HG02588 (cell line): ENCODE data around the gene LUM.
"Not testable (repeated sequence)": the region's sequence is repeated elsewhere in the genome, so short reads cannot be mapped to it uniquely, and the experiment has no call there.

Experiments
- ATAC-seq: cut with Tn5 transposase; IDR thresholded peaks from one replicate; pipeline ENCODE4 v1.9.1; 2021; ENCODE audit warnings: mild to moderate bottlenecking, moderate library complexity; ENCODE audit not compliant: unreplicated experiment

LUM gene

DNA sequence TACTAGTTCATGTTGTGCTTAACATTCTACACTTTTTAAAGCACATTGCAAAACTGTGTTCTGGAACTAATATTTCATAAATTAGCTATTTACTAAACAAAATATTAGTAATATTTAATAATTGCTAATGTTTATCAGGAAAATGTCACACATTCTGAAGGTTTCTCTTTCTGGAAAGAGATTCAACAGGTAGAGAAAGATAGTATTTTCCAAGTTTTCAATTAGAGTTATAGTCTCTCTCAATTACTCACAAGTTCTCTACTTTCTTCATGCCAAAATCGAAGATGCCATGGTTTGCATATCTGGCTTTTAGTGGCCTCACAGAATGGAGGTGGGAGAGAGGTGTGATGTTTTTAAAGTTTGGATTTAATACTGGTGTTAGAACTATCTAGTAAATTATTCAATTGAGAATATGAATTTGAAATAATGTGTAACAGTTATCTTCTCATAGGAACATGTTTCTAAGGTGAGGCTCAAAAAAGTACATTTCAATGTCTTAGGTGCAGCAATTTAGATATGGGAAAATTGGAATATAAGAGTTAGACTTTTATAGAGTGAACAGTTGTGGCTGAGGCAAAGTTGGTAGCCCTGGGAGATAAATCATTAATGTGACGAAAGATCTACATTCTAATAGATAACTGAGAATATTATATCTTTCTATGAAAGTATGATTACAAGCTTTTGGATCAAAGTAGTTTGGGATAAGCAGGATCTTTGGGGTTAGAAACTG lies 1.5 kb downstream of the LUM start:
- no peak for ATAC-seq

DNA sequence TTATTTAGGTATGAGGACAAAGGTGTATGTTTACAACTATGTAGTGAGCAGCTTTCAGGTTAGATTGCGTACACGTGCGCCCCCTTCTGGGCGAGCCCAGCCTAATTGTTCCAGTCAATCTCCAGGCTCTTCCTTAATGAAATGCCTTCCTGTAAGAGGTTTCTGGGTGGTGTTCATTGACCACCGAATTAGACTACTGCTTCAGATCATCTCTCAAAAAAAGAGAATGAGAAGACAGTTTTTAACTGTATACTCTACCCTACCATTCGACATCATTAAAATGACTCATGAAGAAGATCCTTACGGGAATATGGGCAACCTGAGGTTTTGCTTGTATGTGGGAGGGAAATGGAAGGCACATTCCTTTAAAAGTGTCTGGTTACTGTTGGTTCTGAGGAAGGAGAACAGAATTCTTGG lies 2.1 kb downstream of the LUM start:
- peak; percentile 78 for ATAC-seq

DNA sequence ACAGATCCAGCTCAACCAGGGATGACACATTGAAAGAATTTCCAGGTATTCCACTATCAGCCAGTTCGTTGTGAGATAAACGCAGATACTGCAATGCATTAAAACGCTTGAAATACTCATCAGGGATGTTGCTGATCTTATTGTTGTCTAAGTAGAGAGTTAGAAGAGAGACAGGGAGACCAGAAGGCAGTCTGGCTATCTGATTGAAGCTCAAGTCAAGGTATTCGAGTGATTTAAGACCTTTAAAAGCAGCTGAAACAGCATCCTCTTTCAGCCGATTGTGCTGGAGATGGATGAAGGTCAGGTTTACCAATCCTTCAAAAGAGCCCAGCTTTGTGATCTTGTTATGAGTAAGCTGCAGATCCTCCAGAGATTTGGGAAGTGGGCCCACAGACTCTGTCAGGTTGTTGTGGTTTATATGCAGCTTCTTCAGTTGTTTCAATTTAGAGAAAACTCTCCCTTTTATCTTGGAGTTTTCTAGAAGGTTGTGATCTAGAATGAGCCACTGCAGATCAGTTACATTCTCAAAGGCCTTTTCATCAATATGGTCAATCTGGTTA lies 3.0 kb downstream of the LUM start:
- ATAC-seq, result no peak

DNA sequence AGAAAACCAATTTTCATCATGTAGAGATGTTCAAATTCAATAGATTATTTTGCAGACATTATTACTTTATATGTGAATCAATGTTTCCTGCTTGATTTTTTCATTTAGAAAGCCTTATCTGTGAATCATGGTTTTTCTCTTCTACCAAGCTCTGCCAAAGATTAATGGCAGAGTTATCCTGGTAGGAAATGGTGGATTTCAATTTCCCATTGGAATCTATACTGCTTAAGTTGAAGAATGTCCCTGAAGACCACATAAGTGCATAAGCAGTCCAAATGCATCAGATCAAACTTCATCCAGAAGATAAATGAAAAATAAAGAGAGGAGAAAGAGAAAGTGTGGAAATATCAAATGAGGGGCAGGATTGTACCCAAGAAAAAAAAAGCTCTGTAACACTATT lies 5.0 kb downstream of the LUM start:
- ATAC-seq, result no peak

DNA sequence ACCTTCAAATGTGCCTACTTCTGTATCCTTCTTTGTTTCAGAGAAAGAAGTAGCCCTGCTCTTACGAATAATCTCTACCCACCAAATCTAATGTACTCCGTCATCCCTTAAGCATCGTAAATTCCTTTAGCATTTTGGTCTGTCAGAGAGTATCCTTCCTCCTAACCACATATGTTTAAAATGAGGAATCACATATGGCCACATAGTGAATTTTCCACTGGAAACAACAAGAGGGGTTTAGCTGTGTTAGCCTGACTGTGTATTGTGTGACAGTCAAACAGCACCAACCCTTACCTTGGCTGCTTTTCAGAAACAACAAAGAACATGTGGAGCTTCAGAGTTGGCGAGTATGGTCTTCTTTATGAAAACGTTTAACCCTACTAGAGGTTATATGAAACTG lies 5.5 kb downstream of the LUM start:
- ATAC-seq, result no peak

DNA sequence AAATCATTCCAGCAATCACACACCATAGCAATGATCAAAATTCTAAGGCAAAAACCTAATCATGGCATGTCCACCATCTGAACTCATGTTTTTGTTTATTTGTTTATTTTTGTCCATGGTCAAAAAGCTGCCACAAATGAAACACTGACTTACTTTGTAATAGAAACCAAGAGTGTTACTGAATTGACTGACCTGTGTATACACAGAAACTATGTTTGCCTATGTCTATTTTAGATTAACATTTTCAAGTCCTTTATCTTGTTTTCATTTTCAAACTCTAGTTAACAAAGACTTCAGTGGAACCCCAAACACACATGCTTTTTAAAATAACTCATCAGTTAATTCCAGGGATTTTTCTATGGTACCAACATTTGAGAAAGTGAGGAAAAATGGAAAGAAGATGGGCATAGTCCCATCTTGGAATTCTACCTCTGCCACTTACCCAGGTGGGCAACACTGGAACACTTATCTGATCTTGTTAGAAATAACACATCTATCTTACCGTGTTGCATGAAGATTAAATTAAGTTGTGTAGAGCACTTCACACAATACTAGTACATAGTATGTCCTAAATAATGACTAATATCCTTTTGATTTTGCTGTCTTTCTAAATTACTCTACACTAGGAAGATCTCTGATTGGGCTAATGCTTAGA lies 6.4 kb downstream of the LUM start:
- peak; percentile 58 for ATAC-seq

DNA sequence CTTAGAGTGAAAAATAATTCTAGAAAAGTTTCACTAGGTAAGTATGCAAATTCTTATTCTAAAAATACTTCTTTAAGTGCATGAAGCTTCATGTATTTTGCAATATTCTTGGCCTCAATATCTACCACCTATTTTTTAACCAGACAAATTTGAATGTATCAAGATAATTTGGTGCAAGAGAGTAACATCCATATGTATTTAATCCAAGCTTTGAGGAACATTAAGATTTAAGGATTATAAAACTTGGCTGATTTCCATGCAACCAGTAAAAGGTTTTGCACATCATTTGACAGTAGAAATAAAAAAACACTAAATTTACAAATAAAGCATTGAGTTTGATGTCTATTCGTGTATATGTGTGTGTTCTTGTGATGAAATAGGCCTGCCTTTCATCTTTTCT lies 7.7 kb downstream of the LUM start:
- ATAC-seq, result no peak

DNA sequence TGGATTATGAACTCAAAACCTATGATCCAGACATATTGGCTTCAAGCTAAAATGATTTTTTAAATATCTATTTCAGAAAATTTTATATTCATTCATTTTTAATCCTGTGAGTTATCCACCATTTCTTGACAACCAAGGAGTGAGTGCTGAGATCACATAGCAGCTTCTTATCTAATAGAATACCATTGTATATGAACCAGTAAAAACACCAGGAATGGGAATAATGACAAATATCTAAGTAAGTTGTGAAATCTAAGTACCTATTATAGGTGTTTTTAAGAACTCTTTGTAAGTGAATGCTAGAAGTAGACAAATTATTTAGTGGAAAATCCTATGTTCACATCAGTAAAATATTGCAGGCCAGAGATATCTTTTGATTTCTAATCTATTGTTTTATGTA lies 8.2 kb downstream of the LUM start:
- ATAC-seq, result no peak

DNA sequence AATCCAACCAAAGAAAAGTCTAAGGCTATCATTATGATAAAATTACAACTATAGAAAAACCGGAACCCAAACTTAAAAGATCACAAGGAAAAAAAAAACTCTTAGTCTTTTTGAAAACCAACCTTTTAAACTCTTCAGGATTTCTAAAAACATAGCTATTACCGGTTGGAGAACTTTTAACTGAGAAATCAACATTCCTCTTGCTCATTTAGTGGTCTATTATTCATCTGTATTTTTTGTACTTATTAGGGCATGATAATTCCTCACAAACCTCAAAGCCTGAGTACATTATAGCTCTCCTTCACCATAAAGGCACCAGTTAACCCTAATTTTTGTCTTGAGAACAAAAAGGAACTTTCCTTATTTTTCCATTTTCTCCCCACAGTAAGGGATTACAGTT lies 10.4 kb downstream of the LUM start:
- no peak for ATAC-seq

DNA sequence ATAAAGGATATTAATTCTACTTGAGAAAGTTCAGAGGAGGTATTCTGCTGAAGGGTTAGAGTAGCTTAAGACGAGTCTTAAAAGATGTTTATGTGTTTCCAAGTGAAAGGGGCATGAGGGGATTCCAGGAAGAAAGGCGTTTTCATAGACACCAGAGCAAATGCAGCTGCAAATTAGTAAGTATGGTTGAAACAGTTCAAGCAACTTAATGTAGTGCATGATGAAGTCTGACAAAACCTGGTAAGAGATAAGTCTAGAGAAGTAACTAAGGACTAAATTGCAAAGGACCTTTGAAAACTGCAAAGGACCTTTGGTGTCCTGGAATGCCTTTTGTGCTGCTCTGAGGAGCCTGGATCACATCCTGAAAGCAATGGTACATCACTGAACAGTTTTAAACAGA lies 11.5 kb downstream of the LUM start:
- no peak for ATAC-seq

DNA sequence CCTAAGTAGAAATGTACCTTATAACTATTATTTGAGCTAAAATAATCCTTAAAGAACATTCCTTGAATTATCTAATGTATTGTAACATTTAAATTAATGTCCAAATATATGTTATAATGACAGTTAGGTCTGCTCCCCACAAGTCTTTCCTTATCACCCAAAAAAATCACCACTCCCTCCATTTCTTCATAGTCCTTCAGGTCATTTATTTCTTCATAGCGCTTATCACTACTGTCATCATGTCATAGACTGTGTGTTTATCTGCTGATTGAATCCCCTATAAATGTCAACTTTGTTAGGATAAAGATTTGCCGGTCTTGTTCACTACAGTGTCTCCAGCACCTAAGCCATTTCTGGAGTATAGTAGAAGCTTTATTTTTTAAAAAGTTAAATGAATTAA lies 12.0 kb downstream of the LUM start:
- ATAC-seq, result no peak

DNA sequence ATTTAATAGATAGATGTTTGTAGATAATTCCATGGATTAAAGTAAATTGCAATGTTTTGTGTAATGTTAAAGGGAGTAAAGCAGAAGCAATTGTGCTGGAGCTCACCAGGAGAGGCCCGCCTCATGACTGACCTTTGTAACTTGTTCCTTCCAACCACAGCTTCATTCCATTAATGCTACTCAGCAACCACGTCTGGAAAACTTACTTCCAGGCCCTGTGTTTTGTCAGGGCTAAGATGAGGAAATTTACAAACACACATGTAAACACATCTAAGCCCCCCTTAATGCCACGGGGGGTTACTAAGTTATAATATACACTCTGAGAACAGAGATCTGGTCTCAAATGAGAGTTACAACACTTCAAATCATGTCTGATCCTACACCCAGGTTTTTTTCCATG lies 12.4 kb downstream of the LUM start:
- no peak for ATAC-seq

DNA sequence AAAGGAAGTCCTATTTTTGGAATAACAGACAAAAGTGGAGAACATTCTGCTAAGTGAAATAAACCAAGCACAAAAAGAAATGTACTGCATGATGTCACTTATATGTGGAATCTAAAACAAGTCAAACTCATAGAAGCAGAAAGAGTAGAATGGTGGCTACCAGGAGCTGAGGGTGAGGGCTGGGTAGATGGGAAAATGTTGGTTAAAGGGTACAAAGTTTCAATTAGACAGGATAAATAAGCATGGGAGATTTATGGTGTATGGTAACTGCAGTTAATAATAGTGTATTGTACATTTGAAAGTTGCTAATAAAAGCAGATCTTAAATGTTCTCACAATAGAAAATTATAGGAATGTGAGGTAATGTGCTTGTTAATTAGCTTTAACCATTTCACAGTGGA lies 12.8 kb downstream of the LUM start:
- no peak for ATAC-seq

DNA sequence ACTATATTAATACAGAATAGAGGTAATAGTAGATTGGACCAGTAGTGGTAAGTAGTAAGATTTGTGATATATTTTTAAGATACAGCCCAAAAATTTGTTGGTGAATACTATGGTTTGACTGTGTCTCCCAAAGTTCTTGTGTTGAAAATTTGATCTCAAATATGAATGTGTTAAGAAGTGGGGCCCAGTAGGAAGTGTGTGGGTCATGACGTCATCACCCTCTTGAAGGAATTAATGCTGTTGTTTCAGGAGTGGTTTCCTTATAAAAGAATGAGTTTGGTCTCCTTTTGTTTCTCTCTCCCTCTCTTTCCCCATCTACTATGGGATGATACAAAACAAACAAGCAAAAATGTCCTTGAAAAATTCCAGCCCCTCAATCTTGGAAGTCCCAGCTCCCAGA lies 16.3 kb downstream of the LUM start:
- no peak for ATAC-seq

DNA sequence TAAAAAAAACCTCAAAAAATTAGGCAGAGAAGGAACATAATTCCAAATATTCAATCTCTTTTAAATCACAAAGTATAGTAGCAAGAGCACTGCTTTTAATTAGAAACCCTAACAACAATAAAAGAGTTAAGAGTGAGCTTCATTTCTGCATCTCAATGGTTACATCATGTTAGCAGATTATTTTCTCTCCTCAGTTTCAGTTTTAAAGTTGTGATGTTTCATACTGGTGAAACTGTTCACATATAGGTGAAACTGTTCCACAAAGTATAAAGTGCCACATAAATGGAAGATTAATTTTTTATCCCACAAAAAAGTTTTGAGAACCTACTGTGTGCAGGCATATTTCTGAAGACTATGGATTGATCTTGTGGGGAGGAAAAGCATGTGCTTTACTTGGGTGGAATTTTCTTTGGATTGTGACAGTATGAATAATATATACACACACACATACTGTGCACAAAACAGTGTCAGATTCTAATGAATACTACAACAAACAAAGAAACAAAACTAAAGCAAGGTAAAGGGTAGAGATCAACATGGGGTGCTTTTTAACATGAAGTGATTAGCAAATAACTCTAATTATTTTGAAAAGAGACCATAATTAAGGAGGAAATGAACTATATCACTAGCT lies 17.1 kb downstream of the LUM start:
- no peak for ATAC-seq

DNA sequence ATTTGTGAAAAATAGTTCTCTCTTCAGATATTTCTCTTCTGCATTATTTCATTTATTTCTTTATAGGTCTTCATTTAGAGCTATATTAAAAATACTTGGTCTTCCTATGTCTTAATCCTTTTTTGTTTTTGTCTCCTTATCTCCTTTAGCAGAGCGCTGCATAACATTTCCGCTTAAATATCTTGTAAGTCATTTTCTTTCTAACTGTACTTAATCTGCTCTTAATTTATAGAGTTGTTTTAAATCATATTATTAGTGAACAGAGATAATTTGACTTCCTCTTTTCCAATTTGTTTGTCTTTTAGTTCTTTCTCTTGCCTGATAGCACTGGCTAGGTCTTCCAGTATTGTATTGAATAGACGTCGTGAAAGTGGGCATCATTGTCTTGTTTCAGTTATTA lies 18.0 kb downstream of the LUM start:
- no peak for ATAC-seq

DNA sequence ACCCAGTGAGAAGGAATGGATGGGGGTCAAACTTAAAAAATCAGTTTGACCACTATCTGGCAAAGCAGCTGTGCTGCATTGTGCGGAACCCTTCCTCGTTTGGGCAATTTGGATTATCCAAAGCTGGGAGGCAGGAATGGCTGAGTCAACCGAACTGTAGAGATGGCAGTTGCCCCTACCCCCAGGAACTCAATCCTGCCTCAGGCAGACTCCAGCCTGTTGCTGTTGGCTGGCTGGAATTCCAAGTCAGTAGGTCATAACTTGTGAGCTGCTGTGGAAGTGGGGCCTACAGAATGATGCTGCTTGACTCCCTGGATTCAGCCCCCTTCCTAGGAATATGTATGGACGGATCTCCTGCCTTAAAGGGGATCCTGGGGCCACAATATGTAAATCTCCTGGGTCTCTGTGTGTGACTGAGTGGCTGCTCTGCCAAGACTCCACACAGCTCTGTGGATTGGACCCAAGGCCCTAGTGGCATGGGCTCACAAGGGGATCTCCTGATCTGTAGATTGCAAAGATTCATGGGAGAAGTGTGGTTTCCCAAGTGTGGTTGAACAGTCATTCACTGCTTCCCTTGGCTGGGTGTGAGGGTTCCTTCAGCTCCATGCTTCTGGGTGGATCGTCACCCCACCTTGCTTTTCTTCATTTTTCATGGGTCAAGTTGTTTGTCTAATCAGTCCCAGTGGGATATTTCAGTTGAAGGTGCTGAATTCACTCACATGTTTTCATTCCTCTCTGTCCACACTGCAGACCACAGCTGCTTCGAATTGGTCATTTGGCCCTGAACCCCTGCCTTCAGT lies 19.2 kb downstream of the LUM start:
- ATAC-seq, result no peak

DNA sequence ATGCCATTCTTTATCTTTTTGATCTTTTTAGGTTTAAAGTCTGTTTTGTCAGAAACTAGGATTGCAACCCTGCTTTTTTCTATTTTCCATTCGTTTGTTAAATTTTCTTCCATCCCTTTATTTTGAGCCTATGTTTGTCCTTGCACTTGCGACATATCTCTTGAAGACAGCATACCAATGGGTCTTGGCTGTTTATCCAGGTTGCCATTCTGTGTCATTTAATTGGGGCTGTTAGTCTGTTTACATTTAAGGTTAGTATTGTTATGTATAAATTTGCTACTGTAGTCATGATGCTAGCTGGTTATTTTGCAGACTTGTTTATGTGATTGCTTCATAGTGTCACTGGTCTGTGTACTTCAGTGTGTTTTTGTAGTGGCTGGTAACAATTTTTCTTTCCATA lies 21.3 kb downstream of the LUM start:
- ATAC-seq, result not testable (repeated sequence)

DNA sequence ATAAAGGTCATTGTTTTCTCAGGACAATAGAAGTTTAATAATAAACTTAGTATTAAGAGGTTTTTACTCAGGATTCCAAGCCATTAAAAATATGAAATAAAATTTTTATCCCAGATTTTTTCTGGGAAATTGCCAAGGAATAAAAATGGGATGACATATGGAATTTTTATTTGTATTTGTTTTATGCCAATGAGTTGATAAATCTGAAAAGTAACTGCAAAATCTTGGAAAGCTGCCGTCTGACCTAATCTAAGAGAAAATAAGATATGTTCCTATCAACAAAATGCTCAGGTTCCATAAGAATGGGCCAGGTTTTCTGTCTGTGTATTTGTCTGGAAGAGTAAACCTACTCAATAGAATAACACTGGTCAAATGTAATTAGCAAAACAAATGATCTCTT lies 31.3 kb downstream of the LUM start:
- no peak for ATAC-seq

DNA sequence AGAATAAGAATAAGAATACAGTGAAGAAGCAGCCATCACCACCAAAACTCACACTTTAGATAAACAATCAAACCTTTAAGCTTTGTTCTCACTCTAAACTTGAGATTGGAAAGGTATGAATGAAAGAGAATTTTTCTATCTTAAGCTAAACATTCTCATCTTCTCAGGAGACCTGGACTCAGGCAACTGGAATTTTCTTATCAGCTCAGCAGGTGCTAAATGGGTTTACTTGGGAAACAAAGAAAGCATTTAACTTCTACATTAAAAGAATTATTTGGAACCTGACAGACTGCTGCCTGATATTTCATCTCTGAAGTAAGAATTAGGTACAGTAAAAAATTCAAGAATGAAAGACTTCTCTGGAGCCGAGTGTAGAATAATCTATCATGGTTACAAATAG lies 32.8 kb downstream of the LUM start:
- ATAC-seq, result no peak

DNA sequence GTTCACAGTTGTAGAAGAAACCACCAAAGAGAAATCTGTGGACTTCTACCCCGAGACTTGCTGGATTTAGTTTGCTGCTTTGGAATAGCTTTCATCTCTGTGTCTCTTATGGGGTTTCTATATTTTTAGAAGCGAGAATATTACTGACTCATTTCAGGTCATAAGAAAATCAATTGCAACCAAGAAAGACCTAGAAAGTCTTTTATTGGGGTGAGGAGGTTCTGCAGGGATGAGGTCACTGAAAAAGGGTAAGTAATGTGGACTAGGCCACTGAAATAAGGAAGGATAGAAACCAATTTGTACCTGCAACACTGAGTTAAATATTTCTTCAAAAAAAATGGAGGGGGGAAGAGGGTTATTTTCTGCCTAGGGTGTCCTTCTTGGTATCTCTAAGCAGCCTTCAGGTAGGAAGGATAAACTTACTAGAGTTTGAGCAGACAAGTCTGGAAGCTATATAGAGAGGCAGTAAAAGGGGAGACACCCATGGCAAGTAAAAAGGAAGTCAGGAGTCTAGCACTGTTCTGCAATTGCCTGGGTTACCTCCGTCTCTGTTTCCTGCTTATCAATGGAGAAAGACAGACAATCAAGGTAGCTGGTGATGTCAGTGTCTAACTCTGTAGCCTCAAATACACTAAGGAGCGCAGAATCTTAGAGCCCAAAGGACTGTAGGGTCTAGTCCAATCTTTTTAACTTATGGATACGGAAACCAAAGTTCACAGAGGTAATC lies 33.9 kb downstream of the LUM start:
- ATAC-seq, result no peak
